SK-N-MC (cell line): ENCODE data around the gene GRIA1.

ENCODE experiments used
- EZH2 ChIP-seq: fragments of 200-600 bp; sonication (generic); IDR thresholded peaks from one replicate; pipeline ENCODE4 v1.6.1; 2017; ENCODE audit warnings: antibody characterized with exemption
- POLR2AphosphoS5 ChIP-seq: IDR thresholded peaks from 2 replicates; pipeline ENCODE4 v1.6.1; 2012; ENCODE audit warnings: mild to moderate bottlenecking, low read depth, low read length, borderline replicate concordance

DNA sequence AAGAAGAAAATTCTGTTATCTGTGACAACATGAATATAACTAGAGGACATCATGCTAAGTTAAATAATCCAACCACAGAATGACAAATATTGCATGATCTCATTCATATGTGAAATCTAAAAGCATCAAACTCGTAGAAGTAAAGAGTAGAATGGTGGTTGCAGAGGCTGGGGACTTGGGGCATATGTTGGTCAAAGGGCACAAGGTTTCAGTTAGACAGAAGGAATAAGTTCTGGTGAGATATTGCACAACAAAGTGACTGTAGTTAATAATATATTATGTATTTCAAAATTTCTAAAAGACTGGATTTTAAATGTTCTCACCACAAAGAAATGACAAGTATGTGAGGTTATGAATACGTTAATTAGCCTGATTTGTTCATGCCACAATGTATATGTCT is 24.8 kb downstream of the GRIA1 start:
- TF ChIP-seq POLR2AphosphoS5 (no peak), EZH2 (no peak)
